Measurements from ENCODE around the gene ALOXE3.
"Not testable (repeated sequence)": the region's sequence is repeated elsewhere in the genome, so short reads cannot be mapped to it uniquely, and the experiment has no call there.

ALOXE3 gene

DNA sequence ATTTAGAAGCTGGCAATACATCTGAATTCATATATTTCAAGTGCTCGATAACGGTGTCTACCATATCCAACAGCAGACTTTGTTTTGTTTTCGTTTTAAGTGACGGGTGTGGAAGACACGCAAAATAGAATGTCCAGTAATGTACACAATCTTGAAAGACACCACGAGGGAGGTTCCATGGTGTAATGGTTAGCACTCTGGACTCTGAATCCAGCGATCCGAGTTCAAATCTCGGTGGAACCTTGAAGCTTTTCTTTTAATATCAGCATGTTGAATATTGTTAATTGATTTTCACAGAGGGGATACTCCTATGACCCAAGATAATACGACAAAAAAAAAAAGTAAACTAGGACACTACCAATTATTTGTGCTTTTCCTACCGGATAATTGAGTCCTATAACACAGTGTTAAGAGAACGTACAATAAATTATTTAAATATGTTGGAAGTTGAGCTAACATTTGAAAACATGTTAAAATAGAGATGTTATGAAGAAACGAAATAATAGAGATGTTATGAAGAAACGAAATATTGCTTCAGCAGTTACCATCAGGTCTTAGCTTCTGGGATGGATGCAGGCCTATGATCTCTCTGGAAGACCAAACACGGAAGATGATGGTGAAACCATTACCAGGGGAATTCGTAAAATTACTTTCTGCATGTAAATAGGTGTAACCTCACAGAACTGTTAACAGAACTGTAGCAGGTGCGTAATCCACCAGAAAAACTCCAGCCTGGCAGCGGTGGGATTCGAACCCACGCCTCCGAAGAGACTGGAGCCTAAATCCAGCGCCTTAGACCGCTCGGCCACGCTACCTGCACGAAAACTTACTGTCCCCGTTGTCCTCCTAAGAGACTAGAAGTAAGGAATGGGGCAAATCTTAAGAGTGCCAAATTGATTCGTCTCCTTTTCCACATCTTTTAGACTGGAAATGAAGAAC, 1.5 kb upstream of the ALOXE3 start:
- H3K36me3 ChIP-seq (ENCODE audit: insufficient read depth, low read length) = no peaks in the 10 kb centered on the region
- H3K9me3 ChIP-seq (ENCODE audit: low read length) = no peaks in the 10 kb centered on the region
- H3K4me1 ChIP-seq (ENCODE audit: insufficient read depth, low read length) = peaks cover 41% of the 10 kb centered on the region
- H3K4me3 ChIP-seq (ENCODE audit: low read length) = peak overlapping the region; percentile 85
- no peak overlapping the region for H2AFZ ChIP-seq (ENCODE audit: low read depth, low read length)
- peaks cover 46% of the 10 kb centered on the region for H3K27me3 ChIP-seq (ENCODE audit: insufficient read depth, low read length)

DNA sequence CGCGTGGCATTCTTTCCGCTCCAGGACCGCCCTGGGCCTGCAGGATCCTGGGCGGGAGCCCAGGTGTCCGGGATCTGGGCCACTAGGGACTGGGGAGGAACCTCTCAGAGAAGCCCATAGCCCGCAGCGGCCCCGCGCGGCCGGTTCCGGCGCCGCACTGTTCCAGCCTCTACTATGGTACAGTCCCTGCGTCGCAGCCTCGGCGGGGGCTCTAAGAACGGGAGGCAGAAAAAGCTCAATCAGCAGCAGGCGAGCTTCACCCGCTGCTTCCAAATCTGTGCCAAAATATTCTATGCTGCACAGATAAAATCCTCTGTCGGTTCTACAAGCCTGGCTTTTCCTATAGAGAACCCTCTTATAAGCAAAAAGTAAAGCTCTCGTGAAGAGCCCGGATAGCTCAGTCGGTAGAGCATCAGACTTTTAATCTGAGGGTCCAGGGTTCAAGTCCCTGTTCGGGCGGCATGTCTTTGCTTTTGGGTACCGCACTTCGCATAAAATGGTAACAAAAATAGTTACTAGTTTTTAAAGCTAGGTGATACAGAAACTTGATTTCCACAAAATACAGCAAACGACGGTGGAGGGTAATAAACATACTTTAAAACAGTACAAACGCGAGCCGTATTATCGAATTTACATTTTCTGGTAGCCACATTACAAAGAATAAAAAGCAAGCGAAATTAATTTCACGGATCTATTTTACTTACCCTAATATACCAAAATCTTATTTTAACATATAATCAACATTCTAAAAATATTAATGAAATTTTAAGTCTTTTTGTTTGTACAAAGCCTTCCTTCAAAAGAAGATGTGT, 661 bp upstream of the ALOXE3 start:
- Histone ChIP-seq H3K27me3 (ENCODE audit: insufficient read depth, low read length) (peaks cover 39% of the 10 kb centered on the region), H3K36me3 (ENCODE audit: insufficient read depth, low read length) (no peaks in the 10 kb centered on the region), H3K9me3 (ENCODE audit: low read length) (no peaks in the 10 kb centered on the region), H3K4me3 (ENCODE audit: low read length) (peak overlapping the region; percentile 71), H2AFZ (ENCODE audit: low read depth, low read length) (peak overlapping the region; percentile 69), H3K4me1 (ENCODE audit: insufficient read depth, low read length) (peaks cover 32% of the 10 kb centered on the region)

DNA sequence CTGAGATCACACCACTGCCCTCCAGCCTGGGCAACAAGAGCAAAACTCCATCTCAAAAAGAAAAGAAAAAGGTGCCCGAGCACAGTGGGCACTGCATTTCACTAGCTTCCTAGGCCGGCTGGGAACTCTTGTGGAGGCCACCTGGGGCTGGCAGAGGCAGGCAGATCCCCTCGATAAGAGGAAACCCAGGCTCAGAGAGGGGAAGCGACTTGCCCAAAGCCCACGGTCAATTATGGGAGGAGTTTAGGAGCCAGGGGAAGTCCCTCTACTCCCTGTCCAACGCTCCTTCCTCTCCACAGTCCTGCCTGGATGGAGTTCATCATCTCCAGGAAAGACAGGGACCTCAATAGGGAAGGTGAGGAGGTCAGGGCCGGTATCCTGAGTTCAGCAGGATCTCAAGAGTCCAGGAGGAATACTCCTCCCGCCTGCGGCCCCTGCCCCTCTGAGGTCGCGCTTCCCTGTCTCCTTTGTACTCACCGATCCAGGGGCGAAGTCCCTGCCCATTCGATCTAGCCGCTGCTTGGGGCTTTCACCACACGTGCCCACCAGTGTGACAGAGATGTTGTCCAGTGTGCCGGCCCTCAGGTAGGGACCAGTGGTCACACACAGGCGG, 841 bp downstream of the ALOXE3 start:
- Histone ChIP-seq H3K36me3 (ENCODE audit: insufficient read depth, low read length) (no peaks in the 10 kb centered on the region), H3K9me3 (ENCODE audit: low read length) (no peaks in the 10 kb centered on the region), H3K4me1 (ENCODE audit: insufficient read depth, low read length) (peaks cover 18% of the 10 kb centered on the region), H2AFZ (ENCODE audit: low read depth, low read length) (peak overlapping the region; percentile 69), H3K27me3 (ENCODE audit: insufficient read depth, low read length) (peaks cover 29% of the 10 kb centered on the region), H3K4me3 (ENCODE audit: low read length) (peak overlapping the region; percentile 71)

DNA sequence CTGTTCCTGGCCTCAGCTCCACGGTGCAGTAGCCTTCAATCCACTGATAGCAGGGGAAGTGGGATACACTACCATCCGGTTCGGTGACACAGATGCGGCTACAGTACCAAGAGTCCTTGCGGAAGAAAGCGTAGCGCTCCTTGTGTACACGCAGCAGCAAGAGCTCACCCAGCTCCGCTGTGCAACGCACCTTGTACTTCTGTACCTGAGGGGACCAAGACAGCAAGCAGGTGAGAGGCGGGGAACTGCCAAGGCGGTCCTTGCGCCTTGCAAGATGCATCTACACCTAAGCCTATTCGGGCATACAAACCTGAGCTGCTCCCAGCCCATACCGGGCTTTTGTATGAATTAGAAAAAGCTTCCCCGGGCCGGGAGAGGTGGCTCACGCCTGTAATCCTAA, 1.5 kb downstream of the ALOXE3 start:
- H3K27me3 ChIP-seq (ENCODE audit: insufficient read depth, low read length) = peaks cover 32% of the 10 kb centered on the region
- H3K4me1 ChIP-seq (ENCODE audit: insufficient read depth, low read length) = peaks cover 15% of the 10 kb centered on the region
- H2AFZ ChIP-seq (ENCODE audit: low read depth, low read length) = no peak overlapping the region
- no peaks in the 10 kb centered on the region for H3K36me3 ChIP-seq (ENCODE audit: insufficient read depth, low read length)
- no peaks in the 10 kb centered on the region for H3K9me3 ChIP-seq (ENCODE audit: low read length)
- H3K4me3 ChIP-seq (ENCODE audit: low read length) = no peak overlapping the region

DNA sequence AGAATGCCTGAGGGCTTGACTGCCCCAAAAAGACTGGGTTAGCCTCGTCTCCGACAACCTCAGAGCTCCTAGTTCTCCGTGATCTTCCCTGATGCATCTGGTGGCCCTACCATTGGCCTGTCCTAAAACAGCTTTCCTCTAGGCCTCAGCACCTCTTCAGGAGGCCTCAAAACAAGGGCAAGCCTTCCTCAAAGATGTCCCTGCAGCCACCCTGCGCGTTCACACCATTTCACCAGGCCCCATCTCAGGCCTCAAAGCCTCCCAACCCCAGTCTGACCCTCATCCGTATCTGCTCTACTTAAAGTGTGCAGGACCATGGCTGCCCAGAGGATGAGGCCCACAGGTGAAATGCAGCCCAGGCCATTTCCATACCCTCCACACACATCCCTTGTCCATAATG, 7.4 kb downstream of the ALOXE3 start:
- H3K9me3 ChIP-seq (ENCODE audit: low read length) = no peaks in the 10 kb centered on the region
- H3K4me3 ChIP-seq (ENCODE audit: low read length) = no peak overlapping the region
- no peaks in the 10 kb centered on the region for H3K4me1 ChIP-seq (ENCODE audit: insufficient read depth, low read length)
- H2AFZ ChIP-seq (ENCODE audit: low read depth, low read length) = no peak overlapping the region
- H3K27me3 ChIP-seq (ENCODE audit: insufficient read depth, low read length) = peaks cover 62% of the 10 kb centered on the region
- no peaks in the 10 kb centered on the region for H3K36me3 ChIP-seq (ENCODE audit: insufficient read depth, low read length)

DNA sequence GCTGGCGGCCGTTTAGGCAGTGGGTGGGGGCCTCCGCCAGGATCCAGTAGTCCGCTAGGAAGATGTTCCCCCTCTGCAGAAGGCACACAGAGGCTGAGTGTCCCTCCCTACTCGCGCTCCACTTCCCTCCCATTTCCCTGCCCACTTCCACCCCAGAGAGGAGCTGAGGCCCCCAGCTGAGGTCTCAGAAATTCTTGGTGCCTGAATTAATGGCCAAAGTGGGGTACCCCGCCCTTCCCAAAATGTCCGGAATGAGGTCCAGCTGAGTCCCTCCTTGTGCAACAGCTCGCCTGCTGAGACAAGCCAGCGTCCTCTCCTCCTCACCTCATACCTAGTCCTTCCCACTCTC, 7.9 kb downstream of the ALOXE3 start:
- Histone ChIP-seq H3K9me3 (ENCODE audit: low read length) (no peaks in the 10 kb centered on the region), H3K27me3 (ENCODE audit: insufficient read depth, low read length) (peaks cover 58% of the 10 kb centered on the region), H3K36me3 (ENCODE audit: insufficient read depth, low read length) (no peaks in the 10 kb centered on the region), H3K4me1 (ENCODE audit: insufficient read depth, low read length) (no peaks in the 10 kb centered on the region), H2AFZ (ENCODE audit: low read depth, low read length) (no peak overlapping the region), H3K4me3 (ENCODE audit: low read length) (no peak overlapping the region)

DNA sequence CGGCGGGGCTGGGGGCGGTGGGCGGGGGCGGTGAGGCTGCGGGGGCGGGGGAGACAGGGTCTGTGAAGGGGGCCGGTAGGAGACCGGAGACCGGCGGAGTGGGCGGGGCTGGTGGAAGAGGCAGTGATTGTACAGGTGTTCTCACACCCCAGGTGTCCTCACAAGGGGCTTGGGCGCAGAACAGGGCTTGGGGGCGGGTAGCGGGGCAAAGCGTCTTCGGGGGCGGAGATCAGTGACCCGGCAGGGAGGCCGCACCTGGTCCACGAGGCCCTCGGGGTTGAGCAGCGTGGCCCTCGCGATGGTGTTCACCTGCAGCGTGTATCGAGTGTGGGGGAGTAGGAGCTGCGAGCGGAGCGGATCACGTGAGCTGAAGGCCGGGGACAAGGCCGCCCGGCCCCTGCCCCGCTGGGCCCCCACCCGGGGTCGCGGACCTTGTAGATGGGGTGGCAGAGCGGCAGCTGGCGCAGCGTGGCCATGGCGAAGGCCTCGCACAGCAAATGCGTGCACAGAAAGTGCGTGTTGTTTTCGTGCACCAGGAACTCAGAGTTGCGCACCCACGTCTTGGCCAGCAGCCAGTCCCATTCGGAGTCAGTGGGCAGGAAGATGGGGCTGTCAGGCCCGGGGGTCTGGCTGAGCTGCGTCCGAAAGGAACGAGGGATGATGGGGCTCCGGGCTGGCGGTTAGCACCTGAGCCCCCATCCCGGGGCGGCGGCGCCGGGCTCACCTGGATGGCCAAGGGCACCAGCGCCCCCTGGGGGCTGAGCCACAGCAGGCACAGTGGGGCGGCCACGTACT, 8.5 kb downstream of the ALOXE3 start:
- H3K27me3 ChIP-seq (ENCODE audit: insufficient read depth, low read length) = peaks cover 58% of the 10 kb centered on the region
- no peaks in the 10 kb centered on the region for H3K4me1 ChIP-seq (ENCODE audit: insufficient read depth, low read length)
- no peaks in the 10 kb centered on the region for H3K9me3 ChIP-seq (ENCODE audit: low read length)
- no peaks in the 10 kb centered on the region for H3K36me3 ChIP-seq (ENCODE audit: insufficient read depth, low read length)
- H2AFZ ChIP-seq (ENCODE audit: low read depth, low read length) = no peak overlapping the region
- no peak overlapping the region for H3K4me3 ChIP-seq (ENCODE audit: low read length)

DNA sequence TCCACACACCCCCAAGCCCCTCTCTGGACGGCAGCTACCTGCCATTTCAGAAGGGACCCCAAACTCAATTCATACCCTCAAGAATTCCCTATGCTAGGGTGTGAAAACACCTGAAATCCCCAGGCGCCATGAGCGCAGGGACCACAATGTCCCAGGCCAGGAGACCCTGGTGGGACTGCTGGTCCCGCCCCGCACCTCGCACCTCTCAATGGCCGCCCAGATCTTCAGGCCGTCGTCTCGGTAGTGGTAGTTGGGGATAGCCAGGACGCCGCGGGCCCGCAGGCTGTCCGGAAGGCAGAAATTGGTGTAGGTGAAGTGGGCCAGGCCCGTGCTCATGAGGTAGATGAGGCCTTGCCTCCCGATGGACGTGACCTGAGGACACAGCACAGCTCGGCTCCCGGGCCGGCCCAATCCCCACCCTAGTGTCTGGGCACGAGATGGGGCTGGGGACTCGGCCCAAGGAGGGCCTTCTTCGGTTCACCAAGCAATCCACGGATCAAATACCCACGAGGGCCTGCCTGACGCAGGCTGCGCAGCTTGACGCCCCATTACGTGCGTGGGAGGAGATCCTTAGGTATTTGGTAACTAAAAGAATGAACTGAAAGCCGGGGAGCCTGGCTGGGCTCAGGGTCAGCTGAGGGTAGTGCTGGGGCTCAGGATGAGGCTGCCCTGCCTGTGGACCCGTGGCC, 9.2 kb downstream of the ALOXE3 start:
- no peaks in the 10 kb centered on the region for H3K4me1 ChIP-seq (ENCODE audit: insufficient read depth, low read length)
- H3K9me3 ChIP-seq (ENCODE audit: low read length) = no peaks in the 10 kb centered on the region
- H3K27me3 ChIP-seq (ENCODE audit: insufficient read depth, low read length) = peaks cover 61% of the 10 kb centered on the region

DNA sequence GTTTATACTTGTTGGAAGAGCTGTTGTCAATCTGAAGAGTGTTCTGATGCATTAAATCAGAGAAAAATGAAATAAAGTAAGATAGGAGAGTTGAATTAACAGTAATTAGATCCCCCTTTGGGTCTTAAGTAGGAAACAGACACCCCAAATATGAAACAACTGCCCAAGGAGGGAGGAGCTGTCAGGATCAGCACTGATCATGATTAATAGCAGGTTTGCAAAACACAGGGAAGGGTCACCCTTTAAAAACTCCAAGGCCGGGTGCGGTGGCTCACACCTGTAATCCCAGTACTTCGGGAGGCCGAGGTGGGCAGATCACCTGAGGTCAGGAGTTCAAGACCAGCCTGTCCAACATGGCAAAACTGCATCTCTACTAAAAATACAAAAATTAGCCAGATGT, 11.3 kb downstream of the ALOXE3 start:
- H2AFZ ChIP-seq (ENCODE audit: low read depth, low read length); H3K4me3 ChIP-seq (ENCODE audit: low read length); H3K9me3 ChIP-seq (ENCODE audit: low read length); H3K4me1 ChIP-seq (ENCODE audit: insufficient read depth, low read length); H3K36me3 ChIP-seq (ENCODE audit: insufficient read depth, low read length): not testable (repeated sequence)
- H3K27me3 ChIP-seq (ENCODE audit: insufficient read depth, low read length) = peaks cover 53% of the 10 kb centered on the region

More for the DNA sequence above, 9.2 kb downstream of the ALOXE3 start:
- no peak overlapping the region for H3K4me3 ChIP-seq (ENCODE audit: low read length)
- H2AFZ ChIP-seq (ENCODE audit: low read depth, low read length) = no peak overlapping the region
- no peaks in the 10 kb centered on the region for H3K36me3 ChIP-seq (ENCODE audit: insufficient read depth, low read length)

DNA sequence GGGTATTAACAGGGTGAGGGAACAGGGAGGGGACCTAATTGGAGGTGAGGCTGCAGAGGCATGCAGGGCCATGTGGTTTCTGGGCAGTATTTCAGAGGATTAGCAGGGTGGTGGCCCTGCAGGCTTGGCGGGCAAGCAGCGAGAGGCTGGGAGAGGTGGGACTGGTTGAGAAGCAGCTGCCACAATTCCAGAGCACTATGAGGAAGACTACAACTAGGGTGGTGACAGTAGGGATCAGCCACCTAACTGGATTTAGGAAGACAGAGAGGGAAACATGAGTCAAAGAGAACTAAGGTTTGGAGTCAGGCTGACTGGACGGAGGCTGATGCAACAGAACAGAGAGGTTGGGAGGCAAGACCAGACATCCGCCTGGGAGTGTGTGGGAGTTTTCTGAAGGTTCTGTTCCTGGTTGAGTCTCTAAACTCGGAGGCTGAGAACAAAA, 12.3 kb downstream of the ALOXE3 start:
- H2AFZ ChIP-seq (ENCODE audit: low read depth, low read length) = no peak overlapping the region
- H3K9me3 ChIP-seq (ENCODE audit: low read length) = no peaks in the 10 kb centered on the region
- peaks cover 43% of the 10 kb centered on the region for H3K27me3 ChIP-seq (ENCODE audit: insufficient read depth, low read length)
- no peaks in the 10 kb centered on the region for H3K36me3 ChIP-seq (ENCODE audit: insufficient read depth, low read length)
- no peaks in the 10 kb centered on the region for H3K4me1 ChIP-seq (ENCODE audit: insufficient read depth, low read length)
- no peak overlapping the region for H3K4me3 ChIP-seq (ENCODE audit: low read length)

DNA sequence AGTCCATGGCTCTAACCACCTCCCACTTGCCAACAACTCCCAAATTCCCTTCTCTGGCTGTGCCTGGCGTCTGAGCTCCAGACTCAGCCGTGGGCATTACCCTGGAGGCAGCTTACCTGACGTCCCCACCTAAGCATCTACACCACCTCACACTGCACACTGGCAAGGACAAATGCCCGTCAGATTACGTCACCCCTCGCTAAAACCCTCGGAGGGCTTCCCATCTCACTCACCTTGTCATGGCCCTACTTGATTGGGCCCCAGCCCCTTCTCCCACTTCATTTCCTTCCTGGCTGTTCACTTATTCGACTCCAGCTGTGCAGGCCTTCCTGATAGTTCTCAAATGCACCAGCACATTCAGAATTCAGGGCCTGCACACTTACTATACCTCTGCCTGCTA, 13.4 kb downstream of the ALOXE3 start:
- H2AFZ ChIP-seq (ENCODE audit: low read depth, low read length) = no peak overlapping the region
- no peak overlapping the region for H3K4me3 ChIP-seq (ENCODE audit: low read length)
- H3K36me3 ChIP-seq (ENCODE audit: insufficient read depth, low read length) = no peaks in the 10 kb centered on the region
- no peaks in the 10 kb centered on the region for H3K9me3 ChIP-seq (ENCODE audit: low read length)
- H3K4me1 ChIP-seq (ENCODE audit: insufficient read depth, low read length) = peaks cover 2% of the 10 kb centered on the region
- peaks cover 32% of the 10 kb centered on the region for H3K27me3 ChIP-seq (ENCODE audit: insufficient read depth, low read length)

DNA sequence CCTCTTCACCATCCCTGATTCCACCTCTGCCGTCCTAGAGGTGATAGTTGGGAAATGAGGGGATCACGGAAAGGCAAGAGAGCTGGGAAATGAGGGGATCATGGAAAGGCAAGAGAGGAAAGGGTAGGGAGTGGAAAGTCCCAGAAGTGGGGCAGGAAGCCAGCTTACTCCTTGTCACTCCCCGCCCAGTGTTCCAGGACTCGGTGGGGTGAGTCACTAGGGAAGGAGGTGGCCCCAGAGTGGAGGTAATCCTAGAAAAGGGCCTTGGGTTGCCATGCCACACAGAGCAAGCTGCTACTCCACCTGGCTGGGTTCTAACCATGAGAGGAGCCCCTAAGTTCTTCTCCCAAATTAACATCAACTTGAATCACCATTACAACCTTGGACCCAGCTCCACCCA, 14.8 kb downstream of the ALOXE3 start:
- peaks cover 21% of the 10 kb centered on the region for H3K27me3 ChIP-seq (ENCODE audit: insufficient read depth, low read length)
- no peak overlapping the region for H2AFZ ChIP-seq (ENCODE audit: low read depth, low read length)
- H3K4me3 ChIP-seq (ENCODE audit: low read length) = no peak overlapping the region
- H3K36me3 ChIP-seq (ENCODE audit: insufficient read depth, low read length) = no peaks in the 10 kb centered on the region
- H3K9me3 ChIP-seq (ENCODE audit: low read length) = no peaks in the 10 kb centered on the region
- H3K4me1 ChIP-seq (ENCODE audit: insufficient read depth, low read length) = peaks cover 4% of the 10 kb centered on the region
